SKM-1 treated with dmso at 0.1 percent for 144 hours (cell line): Measurements from ENCODE around the gene NCOA1.
"Not testable (repeated sequence)": the region's sequence is repeated elsewhere in the genome, so short reads cannot be mapped to it uniquely, and the experiment has no call there.

Experiments
- DNase-seq: peaks from one replicate; lab custom pipeline; 2025; ENCODE audit not compliant: unreplicated experiment; lab: John Stamatoyannopoulos, UW

NCOA1 gene

GRCh38 chr2:24771764-24772586 lies 280.9 kb downstream of the NCOA1 start:
- no peak for DNase-seq

- no peak for DNase-seq
Measured at GRCh38 chr2:24774373-24774772, 283.3 kb downstream of the NCOA1 start.

GRCh38 chr2:24779116-24779515 lies 288.1 kb downstream of the NCOA1 start:
- DNase-seq: peak; percentile 7

GRCh38 chr2:24783641-24784040 lies 292.6 kb downstream of the NCOA1 start:
- no peak for DNase-seq

- DNase-seq: peak; percentile 17
Measured at GRCh38 chr2:24785671-24786321, 294.7 kb downstream of the NCOA1 start.

GRCh38 chr2:24787532-24787931 lies 296.5 kb downstream of the NCOA1 start:
- DNase-seq: no peak

- no peak for DNase-seq
Measured at GRCh38 chr2:24788816-24789215, 297.8 kb downstream of the NCOA1 start.

GRCh38 chr2:24791452-24791851 lies 300.4 kb downstream of the NCOA1 start:
- DNase-seq: no peak

GRCh38 chr2:24792542-24792873 lies 301.5 kb downstream of the NCOA1 start:
- no peak for DNase-seq

GRCh38 chr2:24792874-24793760 lies 302.1 kb downstream of the NCOA1 start, which contains the start of the genes CENPO and PTRHD1:
TSS of gene CENPO (plus strand) at chr2:24793425. CDS start at chr2:24793920, 495 bp downstream.
TSS of gene PTRHD1 (minus strand) at chr2:24793391. CDS start at chr2:24793377, 14 bp downstream.
- DNase-seq: peak; percentile 95

- no peak for DNase-seq
Measured at GRCh38 chr2:24793761-24794435, 302.8 kb downstream of the NCOA1 start.

GRCh38 chr2:24797644-24798043 lies 306.6 kb downstream of the NCOA1 start:
- no peak for DNase-seq

- not testable (repeated sequence) for DNase-seq
Measured at GRCh38 chr2:24800487-24800886, 309.4 kb downstream of the NCOA1 start.

- not testable (repeated sequence) for DNase-seq
Measured at GRCh38 chr2:24805811-24806660, 315.0 kb downstream of the NCOA1 start.

GRCh38 chr2:24806661-24807036 lies 315.6 kb downstream of the NCOA1 start:
- no peak for DNase-seq

GRCh38 chr2:24809316-24810007 lies 318.4 kb downstream of the NCOA1 start:
- DNase-seq: no peak

- no peak for DNase-seq
Measured at GRCh38 chr2:24813691-24814137, 322.7 kb downstream of the NCOA1 start.

- no peak for DNase-seq
Measured at GRCh38 chr2:24814516-24814915, 323.5 kb downstream of the NCOA1 start.

GRCh38 chr2:24815171-24815570 lies 324.1 kb downstream of the NCOA1 start:
- DNase-seq: no peak
